Sigmoid colon (tissue), 4 donors: ENCODE measurements around the gene SNX24.

Experiments
- CTCF ChIP-seq, 4 experiments: fragments of 450-650 bp in 3 of 4; fragments of 200-600 bp in 1 of 4; IDR thresholded peaks; one replicate each; pipeline ENCODE4 v1.5.1; 2016 to 2019; ENCODE audit warnings: antibody characterized with exemption in 4 of 4, mild to moderate bottlenecking in 3 of 4, moderate library complexity in 2 of 4
- EP300 ChIP-seq, 4 donors: sonication (generic); formaldehyde crosslinking; IDR thresholded peaks; one replicate each; pipeline ENCODE4 v1.6.1; 2017; ENCODE audit warnings: antibody characterized with exemption in 4 of 4
- POLR2A ChIP-seq, 2 donors: fragments of 450-650 bp; IDR thresholded peaks; one replicate each; pipeline ENCODE4 v1.6.1; 2016; ENCODE audit warnings: antibody characterized with exemption in 2 of 2, mild to moderate bottlenecking in 2 of 2, moderate library complexity in 2 of 2

GRCh38 chr5:122901346-122901745 is 55.9 kb downstream of the SNX24 start:
- no peak for TF ChIP-seq CTCF (IDR thresholded peaks at IDR 0.05)
- TF ChIP-seq EP300 (IDR thresholded peaks at IDR 0.05), result no peak
- no peak for TF ChIP-seq POLR2A (IDR thresholded peaks at IDR 0.05)
